Measurements from ENCODE around the gene SLIT1. TPM values are rescaled to one million over a fixed set of nuclear protein-coding genes. Genes with fewer than 3 reads are reported as not detected.

The SLIT1 gene
- 0.05 TPM for total RNA-seq
- long read RNA-seq: 0 reads

DNA sequence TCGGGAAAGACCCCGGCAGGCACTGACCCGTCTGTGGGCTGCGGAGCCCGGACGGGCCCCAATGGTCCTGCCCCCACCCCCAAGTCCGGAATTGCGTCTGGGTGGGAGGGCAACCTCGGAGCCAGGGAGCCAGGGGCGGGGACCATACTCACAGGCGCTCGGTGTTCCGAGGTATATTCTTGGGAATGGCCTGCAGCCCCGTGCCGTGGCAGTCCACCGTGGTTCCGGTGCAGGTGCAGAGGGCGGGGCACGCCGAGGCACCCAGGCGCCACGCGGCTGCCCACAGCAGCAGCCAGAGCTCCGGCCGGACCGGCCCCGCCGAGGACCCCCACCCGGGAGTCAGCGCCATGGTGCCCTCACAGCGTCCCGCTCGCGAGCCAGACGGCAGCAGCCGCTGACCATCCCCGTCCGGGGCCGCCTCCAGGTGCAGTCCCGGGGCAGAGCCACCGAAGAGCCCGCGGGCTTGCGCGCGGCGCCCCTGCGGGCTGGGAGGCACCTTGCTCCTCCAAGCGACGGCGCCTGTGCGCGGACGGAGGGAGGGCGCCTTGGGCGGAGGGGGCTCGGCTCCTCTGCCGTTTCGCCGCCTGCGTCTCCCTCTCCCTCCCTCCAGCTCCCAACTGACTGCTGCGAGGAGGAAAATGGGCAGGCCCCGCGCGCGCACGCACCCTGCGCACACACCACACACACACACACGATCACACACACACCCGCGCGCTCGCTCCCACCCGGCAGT is at the start of gene SLIT1:
Gene SLIT1, minus strand, starts transcription at position 634 of the 733 bp plus-strand sequence. Its CDS starts 285 bp downstream, at position 349.
- no peak for DNase-seq (ENCODE audit: low spot score)
- intact Hi-C loops (cut with DNase I): no loop called here

DNA sequence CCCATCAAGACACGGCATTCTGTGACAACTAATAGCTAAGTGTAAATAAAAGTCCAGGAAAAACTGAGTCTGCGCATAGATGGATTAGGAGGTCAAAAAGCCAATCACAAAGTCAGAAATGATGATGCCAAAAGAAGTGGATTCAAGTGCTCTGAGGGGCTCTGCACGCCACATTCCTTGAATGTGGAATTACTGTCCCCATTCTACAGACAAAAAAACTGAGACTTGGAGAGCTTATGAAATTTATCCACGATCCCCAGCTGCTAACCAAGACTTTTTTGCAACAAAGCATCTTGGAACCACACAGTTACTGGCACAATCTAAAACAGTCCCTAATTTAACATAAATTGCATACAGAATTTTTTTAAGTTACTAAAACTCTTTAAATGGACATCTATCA is 49.6 kb upstream of the SLIT1 start:
- DNase-seq (ENCODE audit: low spot score): no peak
- intact Hi-C loops (cut with DNase I): no loop called here

DNA sequence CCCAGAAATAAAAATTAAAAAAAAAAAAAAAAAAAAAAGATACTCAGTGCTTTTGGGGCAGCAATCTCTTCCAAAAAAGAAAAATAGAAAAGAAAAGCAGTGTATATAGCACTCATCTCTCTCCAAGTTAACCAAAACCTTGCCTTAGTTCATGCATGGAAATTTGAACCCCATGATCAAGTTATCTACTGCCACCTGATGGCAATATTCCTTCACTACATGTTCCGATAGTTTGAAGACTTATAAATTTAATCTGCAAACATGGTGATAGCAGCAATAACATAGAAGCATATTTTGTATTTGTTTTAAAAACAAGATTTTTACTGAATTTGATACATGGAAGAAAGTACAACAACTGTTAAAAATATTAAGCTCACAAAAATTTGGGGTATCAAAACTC is 48.6 kb upstream of the SLIT1 start:
- DNase-seq (ENCODE audit: low spot score): no peak
- intact Hi-C loops (cut with DNase I): no loop called here

DNA sequence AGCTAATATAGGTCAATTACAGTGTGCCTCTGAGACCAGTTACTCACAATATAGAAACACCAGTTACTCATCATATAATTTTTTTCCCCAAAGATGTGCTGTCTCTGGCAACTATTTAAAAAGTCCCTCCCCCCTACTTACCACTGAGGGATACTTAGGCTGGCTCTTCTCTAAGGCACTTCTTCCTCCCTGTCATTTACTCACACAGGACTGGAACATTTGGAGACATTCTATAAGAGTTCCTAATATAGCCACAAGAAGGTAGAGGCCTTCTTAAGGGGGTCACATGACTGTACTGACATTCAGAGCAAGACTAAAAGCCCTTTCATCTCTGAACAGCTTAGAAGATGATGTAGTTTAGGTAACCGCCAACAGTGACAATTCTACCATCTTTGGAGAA is 44.4 kb upstream of the SLIT1 start:
- DNase-seq (ENCODE audit: low spot score): no peak
- intact Hi-C loops (cut with DNase I): no loop called here

DNA sequence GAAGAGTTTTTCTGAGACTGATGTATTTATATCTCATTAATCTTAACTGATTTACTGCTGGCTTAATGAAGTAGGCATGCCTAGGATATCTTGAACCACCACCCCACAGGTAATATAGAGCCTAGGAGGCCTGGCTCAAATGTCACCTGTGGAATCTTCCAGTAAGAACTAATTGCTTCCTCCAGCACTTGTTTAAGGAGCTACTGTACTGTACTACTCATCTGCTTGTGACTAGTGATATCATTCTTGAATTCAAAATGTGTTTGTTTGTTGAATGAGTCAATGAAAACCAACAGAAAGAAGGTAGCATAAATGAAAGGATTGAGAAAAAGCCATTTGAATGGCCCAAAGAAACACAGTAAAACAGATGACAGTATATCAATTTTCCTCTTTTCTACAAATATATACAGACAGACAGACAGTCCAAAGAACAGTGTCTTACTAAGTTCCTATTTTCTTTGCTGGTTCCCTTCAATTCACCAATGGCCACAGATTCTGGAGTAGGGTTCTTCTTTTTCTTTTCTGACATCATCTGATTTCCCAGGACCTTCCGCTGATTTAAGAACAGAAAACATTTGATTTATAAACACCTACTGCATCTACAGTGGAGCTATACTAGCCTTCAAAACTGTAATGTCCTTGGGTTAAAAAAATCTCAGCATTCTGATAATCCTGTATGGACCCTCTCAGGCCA is 43.7 kb upstream of the SLIT1 start:
- intact Hi-C loops (cut with DNase I): no loop called here
- DNase-seq (ENCODE audit: low spot score): no peak

DNA sequence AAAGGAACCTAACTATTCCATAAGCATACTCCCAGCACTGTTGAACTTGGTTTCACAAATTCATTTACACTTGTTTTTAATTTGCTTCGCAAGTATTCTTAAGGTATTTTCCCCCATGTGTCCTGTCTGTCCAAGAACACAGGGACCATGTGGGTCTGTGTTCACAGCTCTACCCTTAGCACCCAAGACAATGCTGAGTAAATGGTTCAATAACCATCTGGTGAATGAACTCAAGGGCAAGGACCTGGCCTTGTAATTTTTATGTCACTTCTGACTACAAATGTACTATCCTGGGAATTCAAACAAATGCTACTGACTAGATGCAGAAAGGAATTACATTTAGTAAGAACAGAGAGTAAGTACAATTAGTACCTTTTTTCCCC is 43.0 kb upstream of the SLIT1 start:
- DNase-seq (ENCODE audit: low spot score): no peak
- intact Hi-C loops (cut with DNase I): no loop called here

DNA sequence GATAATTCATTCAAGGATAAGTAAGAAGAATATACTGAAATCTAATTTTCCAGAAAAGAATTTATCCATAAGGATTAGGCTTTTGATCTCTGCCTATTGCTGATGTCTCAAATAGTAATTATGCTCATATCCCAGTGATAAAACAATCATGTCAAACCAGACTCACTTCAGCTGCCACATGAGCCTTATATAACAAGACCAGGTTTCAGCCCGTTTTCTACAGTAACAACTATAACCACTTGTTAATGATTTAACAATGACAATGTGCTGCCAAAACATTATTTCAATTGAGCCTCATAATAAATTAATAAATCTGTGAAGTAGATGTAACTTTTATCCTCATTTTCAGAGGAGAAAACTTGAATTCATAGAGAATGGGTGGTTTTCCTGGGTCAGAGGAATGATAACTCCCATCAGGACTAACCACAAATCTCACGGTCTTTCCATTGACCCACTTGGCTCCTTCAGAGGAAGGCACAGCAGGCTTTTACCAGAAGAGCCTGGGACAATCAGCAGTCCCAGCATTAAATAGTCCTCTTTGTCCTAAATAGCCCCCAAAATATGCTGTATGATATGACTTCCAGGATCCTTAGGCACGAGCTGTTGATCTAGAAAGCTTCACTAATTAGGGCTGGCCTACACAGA is 42.5 kb upstream of the SLIT1 start:
- intact Hi-C loops (cut with DNase I): no loop called here
- no peak for DNase-seq (ENCODE audit: low spot score)

DNA sequence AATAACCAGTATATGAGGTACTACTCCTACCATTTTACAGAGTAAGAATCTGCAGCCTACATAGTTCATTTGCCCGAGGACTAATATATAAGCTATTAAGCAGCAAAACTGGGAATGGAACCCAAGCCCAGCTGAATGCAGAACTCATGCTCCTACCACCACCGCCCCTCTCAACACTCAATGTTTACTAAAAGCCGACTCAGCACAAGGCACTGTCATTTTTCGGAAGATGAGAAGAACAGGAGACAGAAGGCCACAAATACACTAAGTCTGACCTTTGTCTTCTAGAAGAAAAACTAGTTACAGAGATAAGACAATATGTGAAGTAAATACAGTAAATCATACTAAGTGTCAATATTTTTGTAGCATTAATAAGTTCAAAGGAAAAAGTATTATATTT is 40.6 kb upstream of the SLIT1 start:
- intact Hi-C loops (cut with DNase I): no loop called here
- DNase-seq (ENCODE audit: low spot score): no peak

DNA sequence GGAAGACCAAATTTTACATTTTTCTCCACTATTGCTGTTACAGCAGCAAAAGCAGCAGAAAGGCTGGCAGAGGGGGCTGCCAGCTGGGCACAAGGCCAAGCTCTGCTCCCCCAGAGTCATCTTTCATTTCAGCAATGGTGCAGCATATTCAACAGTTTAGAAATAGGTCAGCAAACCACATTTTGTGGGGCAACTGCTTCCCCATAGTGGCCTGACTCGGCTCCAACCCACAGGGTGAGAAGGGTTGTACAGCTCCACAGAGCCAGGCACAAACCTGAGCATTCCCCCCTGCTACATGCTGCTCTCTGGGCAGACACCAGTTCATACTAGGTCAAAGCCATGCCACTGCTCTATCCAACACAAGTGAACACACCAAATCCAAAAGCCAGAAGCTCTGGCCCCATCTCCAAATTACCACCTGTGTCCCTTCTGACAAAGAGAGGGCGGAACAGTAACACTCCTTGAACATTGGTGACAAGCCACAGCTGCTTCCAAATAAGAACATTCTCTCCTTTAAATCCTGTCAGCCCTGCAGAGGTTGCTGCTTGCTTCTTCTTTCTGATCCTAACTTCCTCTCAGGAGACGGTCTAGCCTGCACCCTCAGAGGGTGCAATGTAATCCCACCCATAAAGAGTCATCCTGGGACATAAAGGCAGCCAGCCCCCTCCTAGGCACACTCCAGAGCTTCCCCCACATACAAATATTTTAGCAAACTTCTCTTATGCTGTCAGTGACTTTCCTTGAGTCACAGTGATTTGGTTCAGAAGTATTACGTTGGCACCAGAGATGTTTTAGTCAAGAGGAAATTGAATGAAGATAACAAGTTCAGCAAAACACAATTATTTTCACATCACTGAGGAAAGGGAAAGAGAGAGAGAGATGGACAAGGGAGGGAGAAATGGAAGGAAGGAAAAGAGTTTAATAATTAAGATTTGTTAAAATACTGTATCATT is 39.0 kb upstream of the SLIT1 start:
- intact Hi-C loops (cut with DNase I): no loop called here

DNA sequence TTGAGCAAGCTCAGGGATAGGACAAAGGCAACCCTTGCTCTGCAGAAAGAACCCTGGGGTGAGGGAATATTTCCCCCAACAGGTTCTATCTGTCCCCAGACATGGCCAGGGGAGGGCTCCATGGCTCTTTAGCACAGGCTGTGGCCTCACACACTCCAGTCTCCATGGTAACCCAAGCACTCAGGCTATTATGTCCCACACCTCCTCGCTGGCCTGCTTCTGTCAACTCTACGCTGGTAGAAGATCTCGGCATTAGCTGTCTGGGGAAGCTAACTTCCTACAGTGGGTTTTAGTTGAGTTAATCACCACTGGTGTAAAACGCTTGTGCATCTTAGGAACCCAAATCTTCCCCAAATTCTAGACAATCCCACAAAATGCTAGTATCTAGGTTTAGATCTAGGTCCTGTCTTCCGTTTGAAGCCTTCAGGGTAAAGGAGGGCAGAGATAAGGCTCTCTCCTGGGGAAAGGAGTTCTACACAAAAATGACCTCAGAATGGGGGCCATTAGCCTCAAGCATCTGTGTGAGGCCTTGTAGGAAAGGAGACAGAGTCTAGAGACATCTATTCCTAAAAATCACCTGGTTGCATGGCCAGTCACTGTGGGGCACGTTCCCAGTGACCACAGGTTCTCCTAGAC is 36.7 kb upstream of the SLIT1 start:
- intact Hi-C loops (cut with DNase I): no loop called here
- no peak for DNase-seq (ENCODE audit: low spot score)

More for the DNA sequence above, 39.0 kb upstream of the SLIT1 start:
- no peak for DNase-seq (ENCODE audit: low spot score)

DNA sequence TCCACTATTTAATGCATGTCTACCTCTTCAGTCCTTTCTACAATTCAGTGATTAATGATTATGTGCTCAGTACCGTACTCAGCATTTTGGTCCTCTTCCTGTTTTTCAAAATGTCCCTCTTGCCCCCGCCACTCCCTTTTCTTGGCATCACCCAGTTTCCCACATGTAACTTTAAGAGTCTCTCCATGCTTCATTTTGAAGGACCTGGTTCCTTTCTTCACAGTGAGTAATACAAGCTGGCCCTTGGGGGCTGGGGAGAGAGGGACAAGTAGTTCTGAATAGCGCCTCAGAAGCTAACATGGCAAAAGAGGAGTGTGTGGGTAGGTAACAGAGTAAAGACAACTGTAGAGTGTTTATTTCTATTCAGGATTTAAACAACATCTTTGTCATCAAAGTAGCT is 34.6 kb upstream of the SLIT1 start:
- intact Hi-C loops (cut with DNase I): no loop called here
- no peak for DNase-seq (ENCODE audit: low spot score)

DNA sequence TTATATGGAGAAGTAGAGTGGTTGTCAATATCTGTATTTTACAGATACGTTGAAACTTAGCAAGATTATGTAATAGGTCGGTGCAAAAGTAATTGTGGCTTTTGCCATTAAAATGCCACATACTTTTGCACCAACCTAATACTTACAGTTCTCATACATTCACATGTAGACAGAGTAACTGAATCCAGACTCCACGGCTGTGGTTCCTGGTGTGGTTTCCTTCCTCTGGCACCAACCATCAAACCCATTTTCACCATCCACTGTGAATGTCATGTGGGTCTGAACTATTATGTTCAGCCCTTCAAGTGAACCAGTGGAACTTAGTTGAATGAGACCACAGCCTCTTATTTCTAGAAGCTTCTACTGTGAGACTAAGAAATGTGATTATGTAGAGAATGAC is 31.5 kb upstream of the SLIT1 start:
- DNase-seq (ENCODE audit: low spot score): no peak
- intact Hi-C loops (cut with DNase I): no loop called here

DNA sequence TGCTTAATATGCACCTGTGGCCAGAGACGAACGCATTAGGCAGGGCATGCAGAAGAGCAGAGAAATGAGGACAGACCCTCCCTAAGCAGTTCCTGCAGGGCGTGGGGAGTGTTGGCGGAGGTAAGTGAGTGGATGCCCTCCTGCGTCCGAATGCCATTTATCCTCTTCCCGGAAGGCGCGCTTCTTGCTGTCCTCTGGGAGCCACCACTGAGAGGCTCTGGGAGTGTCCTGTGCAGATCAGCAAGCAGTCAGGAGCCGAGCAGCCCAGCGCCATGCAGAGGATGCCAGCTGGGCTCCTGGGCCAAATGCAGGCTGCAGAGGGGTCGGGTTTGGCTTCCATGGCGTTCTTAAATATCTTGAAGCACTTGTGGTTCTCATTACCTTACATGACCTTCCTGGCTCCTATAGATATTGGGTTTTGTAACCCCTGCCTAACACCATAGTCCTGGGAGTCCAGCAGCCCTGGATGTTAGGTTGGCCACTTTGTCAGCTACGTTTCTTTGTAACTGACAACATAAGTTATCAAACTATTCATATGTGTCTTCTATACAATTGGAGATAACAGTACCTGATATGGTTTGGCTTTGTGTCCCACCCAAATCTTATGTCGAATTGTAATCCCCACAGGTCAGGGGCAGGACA is 30.0 kb upstream of the SLIT1 start:
- no peak for DNase-seq (ENCODE audit: low spot score)
- intact Hi-C loops (cut with DNase I): no loop called here

DNA sequence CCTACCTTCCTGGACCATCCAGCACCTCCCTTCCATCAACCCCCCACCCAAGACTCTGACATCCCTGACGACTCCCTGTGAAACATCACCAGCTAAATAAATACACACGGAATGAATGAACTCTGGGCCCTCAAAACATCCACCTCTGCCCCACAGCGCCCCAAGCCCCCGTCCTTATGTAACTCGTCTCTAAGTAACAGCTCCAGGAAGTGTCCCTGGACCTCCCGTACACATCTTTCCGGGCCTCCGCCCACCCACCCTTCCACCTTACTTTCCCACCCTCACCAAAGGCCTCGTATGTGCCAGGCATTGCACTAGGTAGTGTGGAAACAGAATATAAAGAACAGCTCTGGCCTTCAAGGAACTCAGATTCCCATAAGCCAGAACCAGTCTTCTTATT is 27.7 kb upstream of the SLIT1 start:
- DNase-seq (ENCODE audit: low spot score): no peak
- intact Hi-C loops (cut with DNase I): no loop called here

DNA sequence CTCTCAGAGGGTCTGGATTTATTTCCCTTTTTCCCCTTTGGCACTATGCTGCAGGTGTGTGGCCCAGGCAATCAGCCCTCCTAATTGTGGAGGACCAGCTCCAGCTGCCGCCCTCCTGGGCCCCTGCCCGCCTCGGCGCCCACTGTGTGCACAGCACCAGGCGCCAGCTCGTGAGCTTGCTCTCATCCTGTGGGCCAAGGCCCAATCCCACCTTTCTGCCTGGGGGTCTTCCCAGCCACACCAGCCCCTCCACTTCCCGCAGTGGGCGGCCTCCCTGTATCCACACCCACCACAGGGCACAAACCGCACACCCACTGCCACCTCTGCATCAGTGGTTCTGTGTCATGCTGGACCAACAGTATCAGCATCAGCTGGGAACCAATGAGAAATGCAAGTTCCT is 25.5 kb upstream of the SLIT1 start:
- intact Hi-C loops (cut with DNase I): loop anchor here (2.0 kb wide), 1 partner anchor 138 kb away; no protein-coding TSS in a partner anchor
- no peak for DNase-seq (ENCODE audit: low spot score)

DNA sequence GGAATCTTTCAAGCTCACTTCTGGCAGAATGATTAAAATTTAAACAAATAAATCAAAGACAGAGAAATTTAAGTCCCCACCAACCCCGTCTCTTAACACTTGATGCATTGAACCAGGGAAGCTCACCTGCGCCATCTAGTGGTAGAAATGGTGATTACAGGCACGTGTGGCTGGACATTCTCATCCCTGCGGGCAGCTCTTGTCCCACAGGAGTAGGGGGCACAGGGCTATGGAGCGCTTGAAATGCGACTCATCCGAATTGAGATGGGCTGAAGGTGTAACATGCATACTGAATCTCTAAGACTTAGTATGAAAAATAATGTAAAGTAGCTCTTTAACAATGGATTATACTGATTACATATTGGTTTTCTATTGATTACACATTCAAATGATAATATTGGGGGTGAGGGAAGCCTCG is 24.8 kb upstream of the SLIT1 start:
- no peak for DNase-seq (ENCODE audit: low spot score)
- intact Hi-C loops (cut with DNase I): loop anchor here (2.0 kb wide), 1 partner anchor 138 kb away; no protein-coding TSS in a partner anchor

DNA sequence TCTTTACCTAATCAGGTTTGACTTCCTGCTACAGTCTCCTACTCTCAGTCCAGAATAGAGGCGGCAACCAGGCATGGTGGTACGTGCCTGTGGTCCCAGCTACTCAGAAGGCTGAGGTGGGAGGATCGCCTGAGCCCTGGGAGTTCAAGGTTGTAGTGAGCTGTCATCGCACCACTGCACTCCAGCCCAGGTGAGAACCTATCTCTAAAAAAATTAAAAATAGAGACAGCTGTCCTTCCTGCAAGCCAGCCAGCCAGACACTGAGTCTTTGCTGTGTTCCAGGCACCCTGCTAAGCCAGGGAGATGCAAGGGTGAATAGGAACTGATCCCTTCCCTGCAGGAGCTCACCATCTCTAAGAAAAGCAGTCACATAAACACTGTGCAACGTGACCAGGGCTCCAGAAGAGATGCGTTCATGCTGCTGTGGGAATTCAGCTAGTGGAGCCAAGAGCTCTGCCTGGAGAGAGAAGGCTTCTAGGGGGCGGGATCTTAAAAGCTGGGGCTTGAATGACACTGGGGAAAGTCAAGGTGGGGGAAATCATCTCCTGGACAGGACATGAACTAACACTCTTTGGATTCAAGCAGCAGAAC is 22.1 kb upstream of the SLIT1 start:
- no peak for DNase-seq (ENCODE audit: low spot score)
- intact Hi-C loops (cut with DNase I): no loop called here

DNA sequence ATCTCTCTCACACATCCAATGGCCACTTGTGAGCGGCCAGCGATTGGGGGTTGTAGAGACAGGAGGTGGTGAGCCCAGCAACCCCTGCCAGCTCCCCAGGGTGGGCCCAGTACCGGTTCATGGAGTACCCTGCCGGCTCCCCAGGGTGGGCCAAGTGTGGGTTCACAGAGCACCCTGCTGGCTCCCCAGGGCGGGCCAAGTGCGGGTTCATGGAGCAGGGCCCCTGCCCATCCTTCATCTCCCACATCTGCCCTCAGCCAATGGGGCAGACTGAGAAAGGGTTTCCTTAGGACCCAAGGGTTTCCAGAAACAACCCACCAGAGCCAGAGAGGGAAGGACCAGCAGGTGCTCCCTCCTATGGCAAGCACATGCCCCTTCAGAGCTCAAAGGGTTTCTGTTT is 21.4 kb upstream of the SLIT1 start:
- intact Hi-C loops (cut with DNase I): no loop called here

More for the DNA sequence above, 21.4 kb upstream of the SLIT1 start:
- DNase-seq (ENCODE audit: low spot score): no peak

Data from cardiac septum (tissue), 1 donor.